Measurements from ENCODE around the gene RHOF. TPM values are rescaled to one million over a fixed set of nuclear protein-coding genes. Genes with fewer than 3 reads are reported as not detected.

The RHOF gene
- total RNA-seq, 1 donor from 2014 or later = 31.9 TPM

- Histone ChIP-seq H3K9me3 (ENCODE audit: insufficient read depth, low read depth, low read length) (no peaks in the 10 kb centered on the region), H3K36me3 (ENCODE audit: insufficient read depth, low read length) (peaks cover 42% of the 10 kb centered on the region), H3K9ac (ENCODE audit: low read length) (no peak overlapping the region), H4K20me1 (ENCODE audit: insufficient read depth, low read length) (peaks cover 44% of the 10 kb centered on the region), H3K4me3 (ENCODE audit: insufficient read depth, low read depth, low read length) (no peak overlapping the region), H3K4me2 (ENCODE audit: low read length) (no peak overlapping the region), H3K4me1 (ENCODE audit: insufficient read depth, low read length) (no peaks in the 10 kb centered on the region), H2AFZ (ENCODE audit: low read depth, low read length) (no peak overlapping the region), H3K79me2 (ENCODE audit: insufficient read depth, low read length) (no peaks in the 10 kb centered on the region), H3K27ac (ENCODE audit: low read depth, low read length) (no peak overlapping the region), H3K27me3 (ENCODE audit: insufficient read depth, low read length) (no peaks in the 10 kb centered on the region)
- Mint-ChIP-seq H3K9me3 (ENCODE audit: unreplicated experiment) (no peaks in the 10 kb centered on the region), H3K27me3 (ENCODE audit: low read depth, unreplicated experiment) (no peaks in the 10 kb centered on the region), H3K4me1 (ENCODE audit: low read depth, unreplicated experiment) (no peaks in the 10 kb centered on the region), H3K27ac (ENCODE audit: unreplicated experiment) (no peak overlapping the region), H3K4me3 (ENCODE audit: unreplicated experiment) (no peak overlapping the region), H3K36me3 (ENCODE audit: low read depth, unreplicated experiment) (peaks cover 16% of the 10 kb centered on the region)
- DNase-seq (ENCODE audit: low read depth) (no peak), FAIRE-seq (no peak)
- TF ChIP-seq, protein P1, sequence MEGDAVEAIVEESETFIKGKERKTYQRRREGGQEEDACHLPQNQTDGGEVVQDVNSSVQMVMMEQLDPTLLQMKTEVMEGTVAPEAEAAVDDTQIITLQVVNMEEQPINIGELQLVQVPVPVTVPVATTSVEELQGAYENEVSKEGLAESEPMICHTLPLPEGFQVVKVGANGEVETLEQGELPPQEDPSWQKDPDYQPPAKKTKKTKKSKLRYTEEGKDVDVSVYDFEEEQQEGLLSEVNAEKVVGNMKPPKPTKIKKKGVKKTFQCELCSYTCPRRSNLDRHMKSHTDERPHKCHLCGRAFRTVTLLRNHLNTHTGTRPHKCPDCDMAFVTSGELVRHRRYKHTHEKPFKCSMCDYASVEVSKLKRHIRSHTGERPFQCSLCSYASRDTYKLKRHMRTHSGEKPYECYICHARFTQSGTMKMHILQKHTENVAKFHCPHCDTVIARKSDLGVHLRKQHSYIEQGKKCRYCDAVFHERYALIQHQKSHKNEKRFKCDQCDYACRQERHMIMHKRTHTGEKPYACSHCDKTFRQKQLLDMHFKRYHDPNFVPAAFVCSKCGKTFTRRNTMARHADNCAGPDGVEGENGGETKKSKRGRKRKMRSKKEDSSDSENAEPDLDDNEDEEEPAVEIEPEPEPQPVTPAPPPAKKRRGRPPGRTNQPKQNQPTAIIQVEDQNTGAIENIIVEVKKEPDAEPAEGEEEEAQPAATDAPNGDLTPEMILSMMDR (IDR thresholded peaks at IDR 0.05; ENCODE audit: insufficient read depth, low read depth, low read length) = no peak
- TF ChIP-seq EZH2 (IDR thresholded peaks at IDR 0.05; ENCODE audit: insufficient read depth, low read length) = no peak
These were observed 31.6 kb upstream of the RHOF start for GRCh38 chr12:121825041-121825523.

DNA sequence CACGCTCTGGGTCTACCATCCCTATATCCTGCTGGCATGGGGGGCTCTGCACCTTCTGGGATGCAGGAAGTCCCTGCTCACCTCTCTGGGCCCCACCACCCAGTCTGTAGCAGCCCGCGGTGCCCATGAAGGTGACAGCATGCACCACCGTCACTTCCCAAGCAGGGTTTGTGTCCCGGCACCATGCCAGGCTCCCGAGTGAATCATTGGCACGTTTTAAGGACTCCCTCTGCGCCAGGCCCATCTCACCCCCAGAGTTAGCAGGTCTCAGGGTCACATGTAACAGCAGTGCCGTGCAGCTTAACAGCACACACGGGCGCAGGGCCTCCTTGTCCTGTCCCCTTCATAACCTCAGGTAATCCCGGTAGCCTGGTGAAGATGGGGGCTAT lies 30.2 kb upstream of the RHOF start:
- Histone ChIP-seq H3K9ac (ENCODE audit: low read length) (no peak overlapping the region), H4K20me1 (ENCODE audit: insufficient read depth, low read length) (peaks cover 38% of the 10 kb centered on the region), H3K36me3 (ENCODE audit: insufficient read depth, low read length) (peaks cover 39% of the 10 kb centered on the region), H3K27me3 (ENCODE audit: insufficient read depth, low read length) (no peaks in the 10 kb centered on the region), H3K4me1 (ENCODE audit: insufficient read depth, low read length) (no peaks in the 10 kb centered on the region), H3K4me2 (ENCODE audit: low read length) (no peak overlapping the region), H3K4me3 (ENCODE audit: insufficient read depth, low read depth, low read length) (no peak overlapping the region), H3K27ac (ENCODE audit: low read depth, low read length) (no peak overlapping the region), H2AFZ (ENCODE audit: low read depth, low read length) (no peak overlapping the region), H3K79me2 (ENCODE audit: insufficient read depth, low read length) (no peaks in the 10 kb centered on the region), H3K9me3 (ENCODE audit: insufficient read depth, low read depth, low read length) (no peaks in the 10 kb centered on the region)
- Mint-ChIP-seq H3K9me3 (ENCODE audit: unreplicated experiment) (no peaks in the 10 kb centered on the region), H3K27ac (ENCODE audit: unreplicated experiment) (no peak overlapping the region), H3K4me1 (ENCODE audit: low read depth, unreplicated experiment) (no peaks in the 10 kb centered on the region), H3K36me3 (ENCODE audit: low read depth, unreplicated experiment) (peaks cover 18% of the 10 kb centered on the region), H3K4me3 (ENCODE audit: unreplicated experiment) (no peak overlapping the region), H3K27me3 (ENCODE audit: low read depth, unreplicated experiment) (no peaks in the 10 kb centered on the region)
- FAIRE-seq (no peak), DNase-seq (ENCODE audit: low read depth) (no peak)
- TF ChIP-seq, protein P1 (IDR thresholded peaks at IDR 0.05; ENCODE audit: insufficient read depth, low read depth, low read length) = no peak
- no peak for TF ChIP-seq EZH2 (IDR thresholded peaks at IDR 0.05; ENCODE audit: insufficient read depth, low read length)

DNA sequence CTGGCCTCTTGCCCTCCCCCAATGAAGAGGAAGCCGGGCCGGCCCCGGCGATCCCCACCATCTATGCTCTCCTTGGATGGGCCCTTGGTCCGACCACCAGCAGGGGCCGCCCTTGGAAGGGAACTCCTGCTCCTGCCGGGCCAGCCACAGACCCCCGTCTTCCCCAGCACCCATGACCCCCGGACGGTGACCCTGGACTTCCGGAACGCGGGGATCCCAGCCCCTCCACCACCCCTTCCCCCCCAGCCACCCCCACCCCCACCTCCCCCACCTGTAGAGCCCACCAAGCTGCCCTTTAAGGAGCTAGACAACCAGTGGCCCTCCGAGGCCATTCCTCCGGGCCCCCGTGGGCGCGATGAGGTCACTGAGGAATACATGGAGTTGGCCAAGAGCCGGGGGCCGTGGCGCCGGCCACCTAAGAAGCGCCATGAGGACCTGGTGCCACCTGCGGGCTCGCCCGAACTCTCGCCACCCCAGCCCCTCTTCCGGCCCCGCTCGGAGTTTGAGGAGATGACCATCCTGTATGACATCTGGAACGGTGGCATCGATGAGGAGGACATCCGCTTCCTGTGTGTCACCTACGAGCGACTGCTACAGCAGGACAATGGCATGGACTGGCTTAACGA lies 29.7 kb upstream of the RHOF start:
- no peaks in the 10 kb centered on the region for H3K9me3 Mint-ChIP-seq (ENCODE audit: unreplicated experiment)
- Histone ChIP-seq H3K4me2 (ENCODE audit: low read length) (no peak overlapping the region), H4K20me1 (ENCODE audit: insufficient read depth, low read length) (peaks cover 33% of the 10 kb centered on the region), H3K9ac (ENCODE audit: low read length) (no peak overlapping the region), H3K9me3 (ENCODE audit: insufficient read depth, low read depth, low read length) (no peaks in the 10 kb centered on the region), H3K79me2 (ENCODE audit: insufficient read depth, low read length) (no peaks in the 10 kb centered on the region), H2AFZ (ENCODE audit: low read depth, low read length) (no peak overlapping the region), H3K36me3 (ENCODE audit: insufficient read depth, low read length) (peaks cover 34% of the 10 kb centered on the region), H3K4me3 (ENCODE audit: insufficient read depth, low read depth, low read length) (no peak overlapping the region), H3K4me1 (ENCODE audit: insufficient read depth, low read length) (no peaks in the 10 kb centered on the region), H3K27me3 (ENCODE audit: insufficient read depth, low read length) (no peaks in the 10 kb centered on the region), H3K27ac (ENCODE audit: low read depth, low read length) (no peak overlapping the region)
- H3K4me3 Mint-ChIP-seq (ENCODE audit: unreplicated experiment) = no peak overlapping the region
- no peak overlapping the region for H3K27ac Mint-ChIP-seq (ENCODE audit: unreplicated experiment)
- DNase-seq (ENCODE audit: low read depth) (no peak), FAIRE-seq (no peak)
- H3K27me3 Mint-ChIP-seq (ENCODE audit: low read depth, unreplicated experiment) = no peaks in the 10 kb centered on the region
- H3K36me3 Mint-ChIP-seq (ENCODE audit: low read depth, unreplicated experiment) = peaks cover 13% of the 10 kb centered on the region
- TF ChIP-seq, protein P1 (IDR thresholded peaks at IDR 0.05; ENCODE audit: insufficient read depth, low read depth, low read length) = no peak
- no peak for TF ChIP-seq EZH2 (IDR thresholded peaks at IDR 0.05; ENCODE audit: insufficient read depth, low read length)
- H3K4me1 Mint-ChIP-seq (ENCODE audit: low read depth, unreplicated experiment) = no peaks in the 10 kb centered on the region

Data from astrocyte (in vitro differentiated cells and primary cell).